Activated T-cell treated with anti-CD3 and anti-CD28 coated beads, Interleukin-2, amount 50 U/mL, for 48 hours (primary cell): ENCODE results near the gene JARID2.
A peak's percentile ranks its signal among the peaks of the same experiment; 100 is the strongest.

Experiments
- DNase-seq, 2 experiments: peaks; one replicate each; pipeline ENCODE4 v3.0.0-alpha.2; 2020

The JARID2 gene

DNA sequence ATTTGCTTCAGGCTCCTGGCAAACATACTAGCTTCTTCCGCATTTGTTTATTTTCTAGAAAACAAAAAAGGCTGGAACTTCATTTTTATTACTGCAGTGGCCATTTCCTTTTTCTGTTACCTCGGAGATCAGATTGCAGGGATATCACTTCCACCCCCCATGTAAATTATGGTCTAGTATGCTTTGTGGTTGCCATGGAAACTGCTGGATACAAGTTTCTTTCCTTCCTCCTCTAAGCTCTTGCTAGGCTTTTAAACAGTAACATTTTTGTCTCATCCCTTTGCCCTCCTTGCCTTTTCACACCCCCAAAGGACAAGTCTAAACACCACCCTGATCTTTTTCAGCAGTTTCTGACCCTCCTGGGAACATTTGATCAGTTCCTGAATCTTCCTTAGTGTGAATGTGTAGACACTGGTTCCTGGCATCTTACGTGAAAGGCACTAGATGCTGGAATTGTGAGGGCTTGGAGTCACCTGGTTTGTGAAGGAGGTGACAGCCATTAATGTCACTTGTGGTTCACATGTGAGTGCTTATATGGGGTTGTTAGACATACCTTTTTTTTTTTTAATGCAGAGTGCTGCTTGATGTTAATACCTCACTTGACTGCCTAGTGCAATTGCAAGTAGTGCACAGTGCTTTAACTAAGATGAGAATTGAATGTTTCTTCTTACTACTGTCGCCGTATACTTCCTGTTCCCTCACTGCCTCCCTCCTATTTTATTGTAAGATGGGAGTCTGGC, 181.6 kb downstream of the JARID2 start:
- no peak for DNase-seq

DNA sequence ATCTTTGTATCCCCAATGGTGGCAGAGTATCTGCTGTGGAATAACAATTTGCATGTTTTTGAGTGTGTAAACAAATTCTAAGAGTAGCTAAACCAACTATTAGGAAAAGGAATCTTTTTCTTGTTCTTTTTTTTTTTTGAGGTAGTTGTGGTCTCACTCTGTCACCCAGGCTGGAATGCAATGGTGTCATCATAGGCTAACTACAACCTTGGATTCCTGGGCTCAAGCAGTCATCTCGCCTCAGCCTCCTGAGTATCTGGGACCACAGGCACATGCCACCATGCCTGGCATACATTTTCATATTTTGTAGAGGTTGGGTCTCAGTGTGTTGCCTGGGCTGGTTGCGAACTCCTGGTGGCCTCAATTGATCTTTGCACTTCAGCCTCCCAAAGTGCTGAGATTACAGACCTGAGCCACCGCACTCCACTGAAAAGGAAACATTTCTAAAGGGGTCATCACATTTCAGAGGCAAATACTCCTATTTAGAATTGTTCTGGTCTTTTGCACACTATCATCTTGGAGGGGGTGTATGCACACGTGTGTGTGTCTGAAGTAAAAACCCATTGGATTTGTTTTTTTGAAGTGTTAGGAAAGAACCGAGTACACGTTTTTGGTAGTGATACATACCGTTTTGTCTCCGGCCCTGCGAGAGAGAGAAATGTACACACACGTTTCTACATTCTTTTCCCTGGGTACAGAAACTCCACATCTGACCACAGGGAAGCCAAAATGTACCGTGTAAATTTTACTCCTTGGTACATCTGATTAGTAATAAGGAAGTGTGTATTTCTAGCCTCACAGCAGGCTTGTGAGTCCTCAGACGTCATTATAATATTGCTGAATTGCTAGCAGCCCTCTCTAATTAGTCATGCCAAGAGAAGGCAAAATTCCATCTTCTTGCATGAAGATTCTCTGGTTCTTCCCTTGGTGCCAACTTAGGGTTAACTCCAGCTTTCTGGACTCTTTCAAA, 183.6 kb downstream of the JARID2 start:
- no peak for DNase-seq

DNA sequence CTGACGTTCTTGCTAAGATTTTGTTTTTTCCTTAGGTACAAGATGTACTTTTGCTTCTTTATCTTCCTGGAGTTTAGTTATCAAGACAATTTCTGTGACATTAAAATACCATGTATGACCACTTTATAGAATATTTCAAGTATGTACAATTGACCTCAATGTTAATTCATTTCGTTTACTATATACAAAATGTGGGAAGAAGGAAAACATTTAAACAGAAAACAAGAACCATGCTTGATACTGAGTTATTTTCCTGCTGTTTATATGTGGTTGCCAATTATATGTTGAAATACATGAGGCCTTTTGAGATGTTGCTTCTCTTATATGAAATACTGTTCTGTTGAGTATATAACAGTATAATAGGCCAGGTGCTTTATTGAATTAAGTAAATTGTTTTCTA, 184.3 kb downstream of the JARID2 start:
- DNase-seq, result no peak

DNA sequence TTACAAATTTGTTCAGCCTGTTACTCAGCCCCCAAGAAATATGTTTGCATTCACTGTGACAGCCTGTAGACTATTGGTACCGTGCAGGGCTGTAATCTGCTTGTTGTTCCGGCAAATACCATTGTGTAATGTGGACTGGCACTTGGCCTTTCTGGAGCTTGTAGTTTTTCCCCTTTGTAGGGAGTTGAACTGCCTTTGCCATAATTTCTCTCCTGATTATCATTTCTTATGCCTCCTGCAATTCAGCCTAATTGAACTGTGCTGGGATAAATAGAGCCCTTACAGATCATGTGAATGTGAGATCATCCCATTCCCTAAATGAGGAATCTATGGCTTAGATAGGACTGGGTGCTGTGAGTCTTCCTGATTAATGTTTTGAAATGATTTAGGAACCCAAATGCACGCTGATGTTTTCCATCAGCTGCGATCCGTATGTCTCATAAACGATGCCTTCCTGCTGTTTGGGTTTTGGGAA, 185.1 kb downstream of the JARID2 start:
- no peak for DNase-seq

DNA sequence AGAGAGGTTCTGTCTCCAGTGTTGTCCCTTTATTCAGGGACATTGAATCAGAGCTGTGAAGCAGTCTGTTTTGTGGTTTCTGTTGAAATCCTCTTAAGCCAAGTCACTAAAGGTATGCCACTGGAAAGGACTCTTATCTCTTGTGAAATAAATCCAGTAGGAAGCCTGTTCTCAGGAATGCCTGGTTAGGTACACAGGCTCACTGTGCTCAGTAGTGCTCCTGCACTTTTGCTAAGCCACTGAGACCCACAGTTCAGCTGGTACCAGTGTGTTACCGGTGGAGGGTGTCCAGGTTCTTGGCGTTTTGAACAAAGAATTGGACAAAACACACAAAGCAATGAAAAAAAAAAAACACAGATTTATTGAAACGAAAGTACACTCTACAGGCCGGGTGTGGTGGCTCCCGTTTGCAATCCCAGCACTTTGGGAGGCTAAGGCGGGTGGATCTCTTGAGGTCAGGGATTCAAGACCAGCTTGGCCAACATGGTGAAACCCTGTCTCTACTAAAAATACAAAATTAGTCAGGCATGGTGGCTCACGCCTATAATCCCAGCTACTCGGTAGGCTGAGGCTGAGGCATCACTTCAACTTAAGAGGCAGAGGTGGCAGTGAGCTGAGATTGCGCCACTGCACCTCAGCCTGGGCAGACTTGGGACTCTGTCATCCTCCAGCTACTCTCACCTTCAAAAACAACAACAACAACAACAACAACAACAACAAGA, 186.1 kb downstream of the JARID2 start:
- no peak for DNase-seq

DNA sequence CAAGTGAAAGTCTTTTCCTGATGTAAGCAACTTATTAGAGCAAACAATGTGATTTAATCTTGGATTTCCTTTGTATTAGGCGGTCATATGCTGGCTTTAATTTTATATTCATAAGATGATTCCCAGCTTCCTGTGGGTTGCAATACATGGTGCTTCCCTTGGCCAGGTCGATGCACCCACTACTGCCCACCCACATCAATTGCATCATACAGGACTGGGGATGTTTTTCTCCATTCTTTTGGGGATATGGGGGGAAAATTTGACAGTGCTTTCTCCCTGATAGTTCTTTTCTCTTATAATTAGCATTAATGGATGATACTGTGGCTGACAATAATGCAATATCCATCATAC, 187.6 kb downstream of the JARID2 start:
- DNase-seq, result no peak

DNA sequence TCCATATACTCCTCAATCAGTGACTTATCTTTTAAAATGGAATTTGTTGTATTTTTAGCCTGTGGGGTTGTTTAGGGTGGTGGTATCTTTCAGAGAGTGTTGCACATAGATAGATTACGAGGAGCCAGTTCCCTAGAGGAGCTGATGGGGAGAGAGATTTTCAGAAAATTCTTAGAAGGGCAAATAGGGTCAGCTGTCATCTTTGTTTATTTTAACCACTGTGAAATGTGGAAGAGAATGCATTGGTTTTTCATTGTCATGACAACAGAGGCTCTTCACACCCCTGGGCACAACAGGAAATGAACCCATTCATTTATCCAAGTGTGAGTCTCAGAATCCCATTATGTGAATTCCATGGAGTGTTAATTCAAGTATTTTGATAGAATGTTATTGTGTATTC, 188.4 kb downstream of the JARID2 start:
- DNase-seq, result no peak

DNA sequence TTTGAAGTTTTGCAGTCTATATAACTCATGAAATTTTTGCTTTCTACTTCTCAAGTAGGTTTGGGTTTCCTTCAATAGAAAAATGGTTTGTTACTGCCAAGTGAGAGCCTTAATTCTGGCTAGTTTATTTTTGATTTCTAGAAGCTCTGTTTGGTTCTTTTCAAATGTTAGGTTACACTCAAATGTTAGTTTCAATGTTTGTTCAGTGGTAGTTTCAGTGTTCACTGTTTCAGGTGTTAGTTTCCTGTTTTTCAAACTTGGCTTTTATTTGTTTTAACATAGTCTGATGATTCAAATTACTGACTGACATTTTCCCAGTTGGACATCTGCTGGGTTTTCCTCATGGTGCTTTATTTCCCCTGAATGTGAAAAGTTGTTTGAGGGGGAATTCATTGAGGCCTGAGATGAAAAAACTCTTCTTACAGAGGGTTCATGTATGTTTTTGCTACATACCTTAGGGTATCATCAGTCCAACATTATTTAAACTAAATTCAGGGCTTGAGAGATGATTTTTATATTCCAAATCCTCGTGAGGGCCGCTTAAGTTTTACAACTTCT, 189.0 kb downstream of the JARID2 start:
- no peak for DNase-seq

DNA sequence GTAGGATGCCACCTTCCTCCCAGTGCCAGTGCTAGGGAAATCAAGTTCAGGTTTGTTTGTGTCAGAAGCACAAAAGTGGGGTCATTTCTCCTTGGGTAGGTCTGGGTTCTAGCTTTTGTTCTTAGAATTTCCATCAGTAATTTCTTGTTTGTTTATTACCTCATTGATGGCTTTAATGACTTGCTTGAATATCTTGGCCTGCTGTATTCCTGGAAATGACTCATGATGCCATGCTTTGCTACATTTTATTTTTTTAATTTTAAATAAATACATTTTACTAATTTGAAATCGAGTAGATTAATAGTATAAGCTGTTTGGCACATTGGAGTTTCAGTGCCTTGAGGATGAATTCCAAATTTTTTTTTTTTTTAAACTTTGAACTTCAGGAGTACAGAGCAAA, 189.6 kb downstream of the JARID2 start:
- DNase-seq, result no peak

DNA sequence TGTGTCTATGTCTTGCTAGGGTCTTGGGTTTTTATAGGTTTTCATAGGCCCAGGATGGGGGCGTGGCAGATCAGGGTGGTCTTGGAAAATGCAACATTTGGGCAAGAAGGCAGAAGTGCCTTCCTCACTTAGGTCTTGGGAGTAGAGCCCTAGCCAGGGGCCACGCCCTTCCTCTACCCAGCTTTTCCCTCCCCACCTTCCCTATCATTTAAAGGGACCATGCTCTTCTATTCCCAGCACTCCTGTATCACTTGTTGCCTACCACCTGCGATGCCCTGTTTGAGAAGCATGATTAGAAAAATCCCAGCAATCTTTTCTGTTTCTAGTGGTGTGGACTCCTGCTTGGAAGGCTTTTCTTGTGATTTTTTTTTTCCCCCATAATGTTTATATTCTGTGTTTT, 190.6 kb downstream of the JARID2 start:
- no peak for DNase-seq

DNA sequence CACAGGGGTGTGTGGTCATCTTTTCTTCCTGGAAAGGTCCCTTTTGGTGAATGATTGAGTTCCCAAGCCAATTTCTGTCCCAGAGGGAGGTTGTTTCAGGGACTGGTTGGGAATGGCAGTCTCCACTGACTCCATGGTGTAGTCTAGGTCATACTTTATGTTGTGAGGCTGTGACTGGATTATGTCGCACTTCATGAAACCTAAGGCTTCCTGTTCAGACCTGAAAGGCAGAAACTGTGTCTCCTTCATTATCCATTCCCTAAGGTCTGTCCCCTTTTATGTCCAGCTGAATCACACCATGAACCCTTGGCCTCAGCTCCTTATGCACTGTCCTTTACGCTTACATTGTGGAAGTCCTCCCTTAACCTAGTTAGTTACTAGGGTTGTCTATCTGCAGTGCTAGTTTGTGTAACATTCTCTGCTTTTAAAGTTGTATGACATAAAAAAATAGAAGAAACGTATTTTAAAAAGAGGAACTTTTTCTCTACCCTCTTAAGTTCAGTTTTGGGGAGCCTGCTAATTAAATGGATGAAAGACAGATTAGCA, 191.3 kb downstream of the JARID2 start:
- no peak for DNase-seq

DNA sequence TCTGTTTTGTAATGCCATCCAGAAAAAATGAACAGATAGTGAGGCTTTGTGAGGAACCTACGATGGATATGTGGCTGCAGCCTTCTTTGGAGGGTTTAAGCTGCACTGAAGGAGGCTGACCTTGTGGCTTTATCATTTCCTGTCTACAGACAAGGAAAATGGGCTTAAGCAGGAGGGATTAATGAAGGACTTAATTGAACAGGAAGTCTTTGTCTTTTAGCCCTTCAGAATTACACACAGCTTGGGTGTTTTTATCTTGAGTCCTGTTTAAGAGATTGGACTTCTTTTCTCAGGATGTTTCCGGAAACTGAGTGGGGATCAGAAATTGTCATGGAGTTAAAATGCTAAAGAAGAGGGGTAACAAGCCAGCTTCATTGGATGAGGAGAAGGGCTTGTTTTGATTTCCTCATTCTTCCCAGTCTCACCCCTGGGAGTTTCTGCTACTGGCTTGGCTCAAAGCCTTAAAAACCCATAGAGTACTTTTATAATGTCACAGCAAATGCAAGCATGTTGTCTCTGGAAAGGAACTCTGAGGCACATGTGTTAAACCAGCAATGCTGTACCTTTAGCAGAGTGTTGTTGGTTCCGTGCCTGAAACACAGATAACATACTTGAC, 193.6 kb downstream of the JARID2 start:
- DNase-seq, result no peak

DNA sequence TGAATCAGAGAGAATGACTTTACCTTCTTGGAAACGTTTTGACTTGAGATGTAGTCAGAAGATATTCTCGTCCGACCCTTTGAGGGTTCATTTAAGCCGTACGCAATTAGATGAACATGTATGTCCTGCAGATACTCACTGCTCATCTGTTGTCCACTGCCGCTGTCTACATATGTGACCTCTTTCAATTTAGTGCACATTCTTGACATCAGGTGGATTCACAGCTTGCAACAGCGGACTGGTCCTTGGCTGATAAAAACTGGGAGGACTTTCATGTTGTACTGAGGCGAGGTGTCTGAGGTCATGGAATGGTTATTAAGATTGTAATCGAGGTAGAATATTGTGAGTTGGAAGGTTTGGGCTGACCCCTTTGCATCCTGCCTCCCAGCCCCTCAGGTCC, 194.2 kb downstream of the JARID2 start:
- no peak for DNase-seq

DNA sequence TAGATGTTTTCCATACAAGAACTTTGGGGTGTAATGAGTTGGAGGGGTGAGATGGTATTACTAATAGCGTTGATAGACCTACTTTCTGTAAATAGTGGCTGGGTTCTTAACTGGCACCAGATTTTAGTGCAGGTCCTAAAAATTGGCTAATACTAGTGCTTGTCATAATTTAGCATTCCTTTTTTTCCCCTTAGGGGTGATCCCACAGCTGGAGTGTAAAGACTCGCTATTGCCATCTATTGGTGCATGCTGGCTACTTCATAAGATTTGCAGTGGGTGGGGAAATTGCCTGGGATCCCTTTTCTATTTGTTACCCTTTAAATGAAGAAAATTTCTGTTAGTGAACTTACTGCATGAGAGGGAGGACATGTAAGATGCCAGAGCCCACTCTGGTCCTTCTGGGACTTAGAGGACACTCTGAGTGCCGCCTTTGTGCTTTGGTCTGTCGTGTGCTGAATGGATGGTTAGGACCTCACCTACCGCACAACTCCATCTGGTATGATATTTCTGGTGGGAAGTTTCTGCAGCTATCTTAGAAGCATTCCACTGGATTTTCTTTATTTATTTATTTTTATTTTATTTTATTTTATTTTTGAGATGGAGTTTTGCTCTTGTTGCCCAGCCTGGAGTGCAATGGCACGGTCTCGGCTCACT, 195.5 kb downstream of the JARID2 start:
- peak; percentile 41 to 43 for DNase-seq

DNA sequence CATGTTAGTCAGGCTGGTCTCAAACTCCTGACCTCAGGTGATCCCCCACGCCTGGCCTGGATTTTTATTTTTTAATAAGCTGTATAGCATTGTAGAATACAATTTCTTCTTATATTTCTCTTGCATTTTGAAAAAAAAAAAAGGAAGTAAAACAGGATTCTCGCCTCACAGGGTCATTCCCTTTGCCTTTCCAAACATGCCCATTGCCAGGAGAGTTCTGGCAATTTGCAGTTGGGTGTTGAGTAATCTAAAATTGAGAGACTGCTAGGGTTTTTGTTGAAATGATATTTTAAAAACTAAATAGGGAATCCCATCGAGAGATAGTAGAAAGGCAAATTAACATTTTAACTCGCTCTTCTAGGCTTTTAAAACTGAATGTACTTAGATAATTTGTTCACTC, 196.1 kb downstream of the JARID2 start:
- DNase-seq, result no peak

DNA sequence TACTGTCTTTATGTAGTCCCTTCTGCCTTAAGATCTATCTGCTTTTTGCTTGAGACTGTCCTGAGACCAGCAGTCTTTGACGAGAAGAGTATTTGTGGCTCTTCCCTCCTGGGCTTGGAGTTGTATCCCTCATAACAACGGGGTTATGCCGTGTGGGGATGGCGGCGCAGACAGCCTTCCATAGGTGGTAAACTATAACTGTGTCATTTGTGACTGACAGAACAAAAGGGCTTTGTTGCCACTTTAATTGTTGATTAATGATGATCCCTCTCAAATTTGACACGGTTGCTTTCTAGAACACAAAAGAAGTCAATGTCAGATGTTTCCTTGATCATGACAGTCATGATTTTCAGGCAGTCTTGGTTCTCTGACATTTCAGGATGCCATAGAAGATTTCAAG, 196.6 kb downstream of the JARID2 start:
- no peak for DNase-seq

DNA sequence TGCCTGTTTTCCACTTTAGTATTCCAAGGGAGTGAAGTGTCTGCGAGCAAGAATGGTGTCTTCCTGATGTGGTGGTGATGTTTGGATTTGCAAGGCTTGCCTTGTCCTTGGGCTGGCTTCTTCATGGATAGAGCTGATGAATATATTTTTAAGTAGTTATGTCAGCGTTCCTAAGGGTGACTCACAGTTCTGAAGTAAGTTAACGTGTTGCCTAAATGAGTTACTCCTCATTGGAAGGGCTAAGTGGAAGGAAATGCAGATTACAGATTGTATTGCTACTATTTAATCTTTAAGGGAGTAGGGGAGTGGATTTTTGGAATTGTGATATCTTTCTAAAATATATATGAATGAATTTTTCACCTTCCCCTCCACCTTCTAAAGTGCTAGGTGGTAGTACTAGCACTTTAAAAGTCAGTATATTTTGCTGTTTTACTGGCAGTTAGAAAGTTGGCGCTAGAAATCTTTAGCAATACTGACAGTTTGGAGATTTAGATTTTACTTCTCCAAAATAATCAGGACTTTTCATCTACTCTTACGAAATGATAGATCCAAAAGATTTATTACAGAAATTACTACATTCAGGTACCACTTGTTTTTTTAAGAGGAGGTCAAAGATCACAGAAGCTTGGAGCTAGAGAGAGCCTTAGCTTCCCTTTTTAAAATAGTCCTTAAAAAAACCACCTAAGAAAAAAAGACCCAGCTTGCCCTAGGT, 197.4 kb downstream of the JARID2 start:
- DNase-seq, result no peak

DNA sequence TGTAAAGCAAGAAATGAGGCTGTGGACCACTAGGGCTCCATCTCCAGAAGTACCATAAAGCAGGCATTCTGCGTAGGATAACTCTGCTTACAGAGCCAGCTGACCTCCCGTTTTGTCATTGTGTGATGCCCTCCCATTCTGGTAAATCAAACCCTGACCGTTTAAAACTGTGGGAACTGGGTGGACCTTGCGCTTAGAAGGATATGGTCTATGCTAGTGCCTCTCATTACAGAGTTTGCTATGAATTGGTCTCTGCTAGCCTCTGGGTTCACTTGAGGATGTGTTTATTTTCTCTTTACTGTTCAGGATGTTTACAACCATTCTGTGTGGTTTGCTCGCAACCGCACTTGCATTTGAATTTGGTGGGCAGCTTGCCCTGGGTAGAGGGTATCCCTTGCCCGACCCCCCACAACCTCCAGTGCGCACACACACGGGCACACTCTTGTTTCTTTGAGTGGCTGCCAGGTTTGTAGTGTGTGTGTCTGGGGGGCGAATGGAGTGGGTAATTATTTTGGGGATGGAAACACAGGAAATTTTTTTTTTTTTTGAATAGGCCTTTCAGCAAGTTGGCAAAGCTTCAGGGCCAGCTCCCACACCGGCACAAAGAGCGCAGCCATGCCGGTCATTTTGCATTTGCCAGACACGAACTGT, 198.3 kb downstream of the JARID2 start:
- no peak for DNase-seq

DNA sequence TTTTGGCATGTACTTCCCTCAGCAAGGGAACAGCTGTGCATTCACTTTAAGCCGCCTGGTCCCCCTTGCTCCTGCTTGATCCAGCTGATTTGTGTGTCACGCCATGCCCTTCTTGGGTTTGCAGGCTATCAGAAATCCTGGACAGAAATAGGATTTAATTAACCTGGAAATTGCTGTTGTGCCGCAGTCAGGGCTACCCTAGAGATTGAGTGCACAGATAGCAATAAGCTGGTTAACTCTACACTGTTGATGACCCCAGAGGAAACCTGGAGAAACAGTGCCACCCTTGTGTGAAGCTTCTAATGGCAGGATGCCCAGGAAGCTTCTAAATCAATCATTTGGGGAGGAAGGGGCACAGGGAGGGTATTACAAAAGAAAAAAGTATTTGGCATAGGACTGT, 199.0 kb downstream of the JARID2 start:
- no peak for DNase-seq

DNA sequence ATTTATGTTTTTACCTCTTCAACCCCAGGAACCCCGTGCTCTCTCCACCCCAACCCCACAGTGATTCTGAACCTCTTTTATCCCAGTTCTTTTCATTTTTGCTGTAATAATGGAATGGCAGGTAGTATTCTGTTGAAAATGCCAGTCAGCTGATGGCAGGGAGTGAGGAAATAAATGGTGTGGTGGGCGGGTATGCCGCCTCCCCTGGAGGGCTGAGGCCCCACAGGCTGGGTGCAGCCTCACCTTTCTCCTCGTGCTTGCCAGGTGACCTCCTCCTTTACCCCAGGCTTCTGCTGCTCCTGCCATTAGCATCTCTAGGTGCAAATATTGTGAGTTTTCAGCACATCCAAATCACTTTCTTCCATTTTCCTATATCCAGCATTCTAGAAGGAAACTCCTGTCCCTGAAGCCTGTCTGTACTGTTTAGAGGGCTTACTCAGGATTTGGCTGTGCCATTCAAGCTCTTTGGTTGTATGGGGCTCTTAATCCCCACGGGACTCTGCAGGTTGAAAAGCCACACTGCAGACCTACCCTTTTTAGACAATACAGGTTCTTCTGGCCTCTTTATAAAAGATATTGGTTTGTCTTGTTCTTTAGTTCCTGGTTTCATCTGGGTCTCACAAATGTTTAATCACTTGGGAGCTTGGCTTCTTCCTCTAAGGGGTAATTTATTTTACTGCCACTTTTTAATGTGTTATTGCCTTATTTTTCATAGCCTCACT, 201.8 kb downstream of the JARID2 start:
- no peak for DNase-seq
